Activated CD4-positive, alpha-beta T cell treated with anti-CD3 and anti-CD28 coated beads, Interleukin-2, amount 10 ng/mL, durations not matched to agents 7 days and 5 days (primary cell): Measurements from ENCODE around the gene SCO2. TPM values are rescaled to one million over a fixed set of nuclear protein-coding genes. Genes with fewer than 3 reads are reported as not detected.

Experiments used
- CTCF ChIA-PET: fragments of 350-600 bp; sonication (Branson Sonifier 250); formaldehyde crosslinking; loops from one replicate; lab custom pipeline; 2021; ENCODE audit warnings: antibody characterized with exemption; lab: Charles Lee
- POLR2A ChIA-PET: fragments of 350-600 bp; sonication (Branson Sonifier 250); formaldehyde crosslinking; loops from one replicate; lab custom pipeline; 2021; ENCODE audit warnings: antibody characterized with exemption; lab: Charles Lee
- DNase-seq: peaks from one replicate; pipeline ENCODE4 v3.0.0-alpha.2; 2020
- H3K27ac Mint-ChIP-seq: one replicate; pipeline ENCODE4 v1.8.0; 2021; ENCODE audit warnings: mild to moderate bottlenecking, moderate library complexity, mixed read lengths
- H3K27me3 Mint-ChIP-seq: one replicate; pipeline ENCODE4 v1.8.0; 2021; ENCODE audit warnings: mixed read lengths
- H3K36me3 Mint-ChIP-seq: one replicate; pipeline ENCODE4 v1.8.0; 2021; ENCODE audit warnings: low read depth, mixed read lengths
- H3K4me1 Mint-ChIP-seq: one replicate; pipeline ENCODE4 v1.8.0; 2021; ENCODE audit warnings: mixed read lengths
- H3K4me3 Mint-ChIP-seq: one replicate; pipeline ENCODE4 v1.8.0; 2021; ENCODE audit warnings: mild to moderate bottlenecking, moderate library complexity, mixed read lengths
- H3K9me3 Mint-ChIP-seq: one replicate; pipeline ENCODE4 v1.8.0; 2021; ENCODE audit warnings: mixed read lengths
- total RNA-seq, 2 experiments: library from RNA; stranded (reverse); gene quantifications; one replicate each; pipeline ENCODE4 v1.2.3, GENCODE V29; 2021

The SCO2 gene
- total RNA-seq, 2 experiments from 2014 or later = 2.8 to 10.5 TPM

DNA sequence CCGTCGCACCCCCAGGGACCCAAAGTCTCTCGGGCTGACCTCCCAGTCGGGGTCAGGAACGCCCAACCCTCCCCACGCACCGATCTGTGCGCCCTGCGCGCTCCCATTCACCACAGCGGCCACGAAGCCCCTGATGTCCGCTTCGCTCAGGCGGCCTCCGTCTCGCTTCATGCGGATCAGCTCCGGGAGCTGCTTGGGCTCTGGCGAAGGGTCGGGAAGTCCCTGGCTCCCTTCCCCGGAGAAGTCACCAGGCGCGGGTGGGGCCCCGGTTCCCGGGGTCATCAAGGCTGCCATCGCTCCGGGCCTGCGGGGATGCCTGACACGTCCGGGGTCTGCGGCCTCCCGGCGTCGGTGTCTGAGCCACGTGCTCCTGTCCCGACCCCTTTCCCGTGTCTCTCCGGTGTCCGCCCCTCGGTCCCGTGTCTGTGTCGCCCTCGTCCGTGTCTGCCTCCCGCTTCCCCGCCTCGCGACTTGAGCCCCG is 4.1 kb upstream of the SCO2 start:
- Mint-ChIP-seq H3K4me3 (peak overlapping the region; percentile 80), H3K36me3 (peaks cover 39% of the 10 kb centered on the region), H3K4me1 (peaks cover 49% of the 10 kb centered on the region), H3K9me3 (no peaks in the 10 kb centered on the region), H3K27me3 (no peaks in the 10 kb centered on the region), H3K27ac (peak overlapping the region; percentile 83)
- DNase-seq = no peak
- CTCF ChIA-PET = interaction anchor here (1.1 to 5.8 kb wide), 4 partner anchors 16 to 89 kb away, joined by 3 to 74 read pairs (median 5); partner anchors contain the start of genes KLHDC7B and SYCE3
- POLR2A ChIA-PET = interaction anchor here (0.6 to 1.0 kb wide), 2 partner anchors 10 to 34 kb away, joined by 4 to 10 read pairs; no protein-coding TSS in a partner anchor

DNA sequence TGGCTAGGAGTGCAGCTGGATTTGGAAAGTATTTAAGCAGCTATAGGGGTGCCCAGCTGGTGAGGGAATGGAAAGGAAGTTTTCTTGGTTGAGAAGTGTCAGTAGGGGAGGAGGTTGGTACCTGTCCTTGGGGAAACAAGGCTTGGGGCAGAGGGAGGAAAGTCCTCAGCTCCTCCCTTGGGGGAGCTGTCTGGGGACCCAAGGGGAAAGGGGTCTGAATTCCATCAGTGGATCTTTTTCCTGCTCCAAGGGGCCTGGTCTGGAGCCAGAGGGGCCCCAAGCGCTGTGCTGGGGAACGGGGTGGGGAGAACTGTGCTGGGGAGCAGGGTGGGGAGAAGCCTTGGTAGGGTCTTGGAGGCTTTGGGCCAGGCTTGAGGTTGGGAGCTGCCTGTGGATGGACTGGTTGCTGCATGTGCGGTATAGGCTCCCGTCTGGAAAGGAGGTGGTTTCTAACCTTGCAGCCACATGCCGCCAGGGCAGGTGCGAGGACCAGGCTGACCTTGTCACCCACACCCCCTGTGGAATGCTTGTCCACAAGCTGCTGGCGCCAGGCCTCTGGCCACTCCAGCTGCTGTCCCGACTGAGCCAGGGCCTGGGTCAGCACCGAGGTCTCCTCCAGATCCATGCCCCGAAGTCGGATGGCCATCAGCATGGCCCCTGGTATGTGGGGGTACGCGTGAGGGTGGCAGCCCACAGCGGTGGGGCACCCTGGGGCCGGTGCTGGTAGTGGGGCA is 3.5 kb upstream of the SCO2 start:
- H3K27ac Mint-ChIP-seq = peak overlapping the region; percentile 93
- DNase-seq = no peak

DNA sequence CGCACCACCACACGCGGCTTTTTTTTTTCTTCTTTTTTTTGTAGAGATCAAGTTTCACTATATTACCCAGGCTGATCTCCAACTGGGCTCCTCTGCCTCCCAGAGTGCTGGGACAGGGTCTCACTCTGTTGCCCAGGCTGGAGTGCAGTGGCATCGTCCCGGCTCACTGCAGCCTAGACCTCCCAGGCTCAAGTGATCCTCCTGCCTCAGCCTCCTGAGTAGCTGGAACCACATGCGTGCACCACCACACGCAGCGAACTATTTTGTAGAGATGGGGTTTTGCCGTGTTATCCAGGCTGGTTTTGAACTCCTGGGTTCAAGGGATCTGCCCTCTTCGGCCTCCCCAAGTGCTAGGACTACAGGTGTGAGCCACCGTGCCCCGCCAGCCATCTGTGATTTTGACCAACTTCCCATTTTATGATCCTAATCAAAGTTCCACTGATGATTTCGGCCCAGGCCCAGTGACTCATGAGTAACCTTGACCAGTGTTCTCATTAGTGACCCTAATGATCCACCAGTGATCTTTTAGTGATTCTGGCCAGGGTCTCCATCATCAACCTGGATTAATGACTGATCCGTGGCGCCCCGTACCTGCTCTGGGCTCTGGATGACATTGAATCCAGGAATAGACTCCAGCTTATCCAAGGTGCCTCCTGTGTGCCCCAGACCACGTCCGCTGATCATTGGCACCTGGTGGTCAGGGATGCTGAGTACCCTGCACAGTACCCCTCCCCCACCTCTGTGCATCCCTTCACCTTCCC is 2.7 kb upstream of the SCO2 start:
- H3K27ac Mint-ChIP-seq = peak overlapping the region; percentile 93
- H3K36me3 Mint-ChIP-seq = peaks cover 40% of the 10 kb centered on the region
- H3K4me1 Mint-ChIP-seq = peaks cover 41% of the 10 kb centered on the region
- no peaks in the 10 kb centered on the region for H3K27me3 Mint-ChIP-seq
- ChIA-PET POLR2A (interaction anchor here (1.3 to 1.8 kb wide), 2 partner anchors 11 to 20 kb away, joined by 4 to 5 read pairs; partner anchors contain the start of genes LMF2 and NCAPH2), CTCF (interaction anchor here (0.8 to 5.8 kb wide), 6 partner anchors 10 to 93 kb away, joined by 4 to 74 read pairs (median 6); partner anchors contain the start of genes KLHDC7B, NCAPH2 and SYCE3)
- no peak for DNase-seq
- H3K4me3 Mint-ChIP-seq = peak overlapping the region; percentile 80
- no peaks in the 10 kb centered on the region for H3K9me3 Mint-ChIP-seq

More for the DNA sequence above, 3.5 kb upstream of the SCO2 start:
- H3K4me3 Mint-ChIP-seq = peak overlapping the region; percentile 80
- ChIA-PET POLR2A (interaction anchor here (1.3 kb wide), 1 partner anchor 10 kb away, joined by 4 read pairs; no protein-coding TSS in a partner anchor), CTCF (interaction anchor here (0.8 to 5.8 kb wide), 4 partner anchors 12 to 90 kb away, joined by 3 to 74 read pairs (median 5); partner anchors contain the start of genes KLHDC7B and SYCE3)
- H3K36me3 Mint-ChIP-seq = peaks cover 40% of the 10 kb centered on the region
- no peaks in the 10 kb centered on the region for H3K9me3 Mint-ChIP-seq
- peaks cover 46% of the 10 kb centered on the region for H3K4me1 Mint-ChIP-seq
- H3K27me3 Mint-ChIP-seq = no peaks in the 10 kb centered on the region

DNA sequence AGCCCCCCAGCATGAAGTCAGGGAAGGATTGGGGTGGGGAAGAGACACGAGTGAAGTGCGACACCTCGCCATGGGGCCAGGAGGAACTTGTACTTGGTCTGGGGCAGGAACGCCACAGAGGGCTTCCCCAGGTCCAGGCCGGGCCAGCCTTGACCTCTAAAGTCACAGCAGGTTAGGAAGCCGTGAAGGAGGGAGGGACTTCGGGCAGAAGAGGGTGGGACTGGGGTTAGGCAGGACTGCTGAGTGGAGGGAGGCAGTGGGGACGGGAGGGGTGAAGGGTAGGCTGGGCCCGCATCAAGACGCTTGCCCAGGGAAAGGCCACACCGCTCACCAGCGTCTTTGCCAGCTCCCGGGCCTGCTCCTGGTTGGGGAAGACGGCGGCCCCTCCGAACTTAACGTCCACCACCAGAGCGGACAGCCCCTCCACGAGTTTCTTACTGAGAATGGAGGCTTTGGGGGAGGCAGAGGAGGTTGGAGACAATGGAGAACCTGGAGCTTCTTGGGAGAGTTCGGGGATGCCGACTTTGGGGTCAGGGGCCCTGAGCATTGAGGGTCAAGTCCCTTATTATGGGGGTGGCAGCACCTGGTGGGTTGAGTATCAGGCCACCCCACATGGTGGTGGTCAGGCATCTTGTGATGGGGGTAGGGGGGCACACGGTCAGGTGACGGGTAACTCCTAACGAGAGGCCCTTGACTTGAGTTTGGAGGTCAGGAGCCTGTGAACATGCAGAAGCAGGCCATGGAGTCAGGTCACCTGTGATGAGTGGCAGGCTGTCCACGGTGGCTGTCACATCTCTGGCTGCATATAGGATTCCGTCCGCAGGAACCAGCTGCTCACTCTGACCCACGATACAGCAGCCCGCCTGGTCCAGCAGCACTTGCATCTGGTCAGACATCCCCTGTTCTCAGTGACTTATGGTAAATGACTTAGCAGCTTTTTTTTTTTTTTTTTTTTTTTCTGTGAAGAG is 1.7 kb upstream of the SCO2 start:
- peaks cover 36% of the 10 kb centered on the region for H3K36me3 Mint-ChIP-seq
- CTCF ChIA-PET = interaction anchor here (0.7 to 5.8 kb wide), 8 partner anchors 11 to 251 kb away, joined by 4 to 74 read pairs (median 5); partner anchors contain the start of genes NCAPH2 and SYCE3
- H3K9me3 Mint-ChIP-seq = no peaks in the 10 kb centered on the region
- peak overlapping the region; percentile 93 for H3K27ac Mint-ChIP-seq
- H3K4me3 Mint-ChIP-seq = peak overlapping the region; percentile 80
- peaks cover 37% of the 10 kb centered on the region for H3K4me1 Mint-ChIP-seq
- no peaks in the 10 kb centered on the region for H3K27me3 Mint-ChIP-seq
- DNase-seq = peak; percentile 54
- POLR2A ChIA-PET = interaction anchor here (0.6 to 1.8 kb wide), 2 partner anchors 13 to 19 kb away, joined by 3 to 5 read pairs; partner anchors contain the start of genes LMF2 and NCAPH2

DNA sequence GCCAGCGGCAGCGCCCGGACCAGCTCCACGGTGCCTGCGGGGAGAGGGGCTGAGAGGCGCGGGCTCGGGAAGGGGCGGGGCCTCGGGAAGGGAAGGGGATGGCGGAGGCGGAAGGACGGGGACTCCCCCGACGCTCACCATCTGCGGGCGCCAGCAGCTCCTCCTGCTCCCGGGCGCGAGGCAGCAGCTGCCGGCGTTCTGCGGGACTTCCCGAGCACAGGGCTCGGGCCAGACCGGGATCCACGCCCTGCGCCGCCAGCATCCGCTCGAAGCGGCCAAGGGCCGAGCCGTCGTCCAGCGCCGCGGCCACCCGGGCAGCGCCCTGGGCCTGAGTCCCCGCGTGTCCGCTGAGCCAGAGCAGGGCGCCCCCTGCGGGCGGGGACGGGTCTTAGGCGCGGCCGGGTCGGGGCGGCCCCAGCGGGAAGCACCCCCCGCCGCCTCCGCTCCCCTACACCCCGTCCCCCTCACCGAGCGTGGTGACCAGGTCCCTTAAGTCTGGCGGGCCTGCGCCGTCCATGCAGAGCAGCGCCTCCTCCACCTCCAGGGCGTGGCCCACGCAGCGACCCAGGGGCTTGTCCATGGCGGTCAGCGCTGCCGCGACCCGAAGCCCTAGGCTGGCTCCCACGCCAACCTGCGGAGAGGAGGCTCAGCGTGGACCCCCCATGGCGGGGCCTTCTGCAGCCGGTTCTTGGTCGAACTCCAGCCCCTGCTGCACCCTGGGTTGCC is 873 bp upstream of the SCO2 start:
- ChIA-PET POLR2A (interaction anchor here (0.8 to 2.3 kb wide), 11 partner anchors 14 to 325 kb away, joined by 3 to 29 read pairs (median 5); partner anchors contain the start of genes CHKB, KLHDC7B, LMF2 and NCAPH2), CTCF (interaction anchor here (0.6 to 5.8 kb wide), 45 partner anchors 11 to 595 kb away, joined by 3 to 74 read pairs (median 4); partner anchors contain the start of genes CPT1B, HDAC10, KLHDC7B and LMF2)
- no peaks in the 10 kb centered on the region for H3K27me3 Mint-ChIP-seq
- peaks cover 37% of the 10 kb centered on the region for H3K4me1 Mint-ChIP-seq
- peak; percentile 89 for DNase-seq
- peak overlapping the region; percentile 93 for H3K27ac Mint-ChIP-seq
- peak overlapping the region; percentile 80 for H3K4me3 Mint-ChIP-seq
- peaks cover 36% of the 10 kb centered on the region for H3K36me3 Mint-ChIP-seq
- H3K9me3 Mint-ChIP-seq = no peaks in the 10 kb centered on the region

DNA sequence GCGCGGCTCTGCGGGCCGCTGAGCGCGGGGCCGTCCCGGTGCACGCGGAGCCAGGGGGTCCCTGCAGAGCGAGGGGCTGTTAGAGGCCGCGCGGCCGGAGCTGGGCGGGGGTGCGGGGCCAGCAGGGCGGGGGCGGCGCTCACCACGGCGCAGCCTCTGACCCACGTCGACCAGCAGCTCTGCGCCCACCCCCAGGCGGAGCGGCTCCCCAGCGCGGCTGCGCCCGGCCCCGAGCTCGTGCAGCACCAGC is 385 bp upstream of the SCO2 start:
- ChIA-PET POLR2A (interaction anchor here (0.8 to 2.3 kb wide), 11 partner anchors 14 to 324 kb away, joined by 3 to 29 read pairs (median 5); partner anchors contain the start of genes CHKB, KLHDC7B, LMF2 and NCAPH2), CTCF (interaction anchor here (0.6 to 5.8 kb wide), 46 partner anchors 10 to 595 kb away, joined by 3 to 74 read pairs (median 4); partner anchors contain the start of genes ARSA, CHKB, CPT1B and HDAC10)
- H3K27me3 Mint-ChIP-seq = no peaks in the 10 kb centered on the region
- DNase-seq = no peak
- H3K27ac Mint-ChIP-seq = peak overlapping the region; percentile 87
- H3K4me3 Mint-ChIP-seq = peak overlapping the region; percentile 80
- H3K36me3 Mint-ChIP-seq = peaks cover 36% of the 10 kb centered on the region
- H3K9me3 Mint-ChIP-seq = no peaks in the 10 kb centered on the region
- peaks cover 37% of the 10 kb centered on the region for H3K4me1 Mint-ChIP-seq

DNA sequence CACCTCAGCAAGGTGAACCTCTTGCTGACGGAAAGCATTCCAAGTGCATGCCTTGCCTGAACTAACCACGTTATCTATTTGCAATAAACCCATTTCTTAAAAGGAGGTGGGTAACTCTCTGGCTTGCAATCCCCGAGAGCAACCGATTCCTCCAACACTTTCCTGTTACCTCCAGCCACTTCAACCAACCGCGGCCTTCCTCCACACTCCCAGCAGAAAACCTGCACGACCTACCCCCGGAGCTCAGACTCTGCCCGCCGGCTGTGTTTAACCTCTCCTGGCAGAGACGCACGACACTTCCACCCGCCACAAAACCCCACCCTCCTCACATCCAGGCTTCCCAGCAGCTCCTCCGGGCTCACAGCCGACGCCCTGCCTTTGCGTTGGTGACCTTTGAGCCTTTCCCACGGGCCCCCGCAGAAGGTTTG is 708 bp downstream of the SCO2 start:
- Mint-ChIP-seq H3K36me3 (peaks cover 40% of the 10 kb centered on the region), H3K27me3 (no peaks in the 10 kb centered on the region), H3K27ac (peak overlapping the region; percentile 87), H3K4me1 (peaks cover 37% of the 10 kb centered on the region), H3K4me3 (peak overlapping the region; percentile 80), H3K9me3 (no peaks in the 10 kb centered on the region)
- DNase-seq = no peak
- POLR2A ChIA-PET = interaction anchor here (1.3 to 2.3 kb wide), 4 partner anchors 15 to 94 kb away, joined by 5 to 29 read pairs (median 10); partner anchors contain the start of genes LMF2 and NCAPH2
- CTCF ChIA-PET = interaction anchor here (0.9 to 5.8 kb wide), 15 partner anchors 9 to 334 kb away, joined by 3 to 74 read pairs (median 10); partner anchors contain the start of genes ARSA, CHKB, KLHDC7B and LMF2

DNA sequence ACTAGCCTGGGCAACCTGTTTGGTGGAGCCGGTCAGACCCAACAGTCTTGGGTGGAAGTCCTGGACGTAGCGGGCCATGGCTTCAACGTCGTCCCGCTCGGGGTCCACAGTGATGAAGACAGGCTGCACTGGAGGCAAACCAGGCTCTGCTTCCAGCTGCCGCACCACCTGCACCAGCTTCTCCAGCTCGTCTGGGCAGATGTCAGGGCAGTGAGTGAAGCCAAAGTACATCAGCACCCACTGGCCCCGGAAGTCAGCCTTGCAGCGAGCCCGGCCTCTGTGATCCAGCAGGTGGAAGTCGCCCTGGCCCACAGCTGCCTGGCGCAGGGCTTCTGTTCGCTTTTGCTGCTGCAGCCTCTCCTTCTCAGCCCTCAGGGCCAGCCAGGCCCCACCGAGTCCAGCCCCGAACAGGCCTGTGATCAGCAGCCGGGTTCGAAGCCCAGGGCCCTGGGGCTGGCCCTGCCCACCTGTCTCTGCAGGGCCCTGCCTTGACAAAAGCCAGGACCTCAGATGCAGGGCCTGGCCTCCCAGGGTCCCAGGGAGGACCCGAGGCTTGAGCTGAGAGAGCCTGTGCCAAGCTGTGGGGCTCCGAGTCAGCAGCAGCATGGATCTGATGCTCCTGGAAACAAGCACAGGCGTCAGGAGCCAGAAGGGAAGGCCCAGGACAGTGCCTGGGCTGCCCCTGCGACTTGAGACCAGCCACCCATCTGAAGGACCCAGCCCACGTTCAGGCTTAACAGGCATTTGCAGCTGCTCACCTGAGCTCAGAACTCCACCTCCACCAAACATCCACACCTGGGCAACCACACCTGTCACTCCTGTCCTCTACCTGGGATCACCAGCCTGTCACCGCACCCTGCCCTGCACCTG is 1.4 kb downstream of the SCO2 start:
- Mint-ChIP-seq H3K4me3 (peak overlapping the region; percentile 80), H3K27ac (peak overlapping the region; percentile 87), H3K36me3 (peaks cover 43% of the 10 kb centered on the region), H3K4me1 (peaks cover 36% of the 10 kb centered on the region), H3K27me3 (no peaks in the 10 kb centered on the region), H3K9me3 (no peaks in the 10 kb centered on the region)
- POLR2A ChIA-PET = interaction anchor here (2.3 kb wide), 1 partner anchor 16 kb away, joined by 29 read pairs; the partner anchor contains the start of genes LMF2 and NCAPH2
- no peak for DNase-seq
- CTCF ChIA-PET = interaction anchor here (1.9 to 5.8 kb wide), 6 partner anchors 8 to 97 kb away, joined by 10 to 74 read pairs (median 39); partner anchors contain the start of genes LMF2, NCAPH2 and SYCE3

DNA sequence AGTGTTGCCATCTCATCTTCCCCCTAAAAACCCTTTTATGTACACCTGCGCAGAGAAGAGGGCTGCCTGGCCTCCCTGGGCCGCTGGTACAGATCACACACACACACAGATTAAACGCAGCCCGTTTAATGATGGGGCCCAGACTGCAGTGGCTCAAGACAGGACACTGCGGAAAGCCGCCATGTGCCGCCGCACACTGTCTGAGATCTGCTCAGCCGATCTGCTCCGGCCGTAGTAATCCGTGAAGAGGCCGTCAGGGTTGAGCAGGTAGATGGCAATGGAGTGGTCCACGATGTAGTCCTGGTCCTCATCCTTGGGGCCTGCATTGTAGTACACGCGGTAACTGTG is 2.0 kb downstream of the SCO2 start:
- peak overlapping the region; percentile 46 for H3K27ac Mint-ChIP-seq
- no peak for DNase-seq
- H3K4me1 Mint-ChIP-seq = peaks cover 30% of the 10 kb centered on the region
- H3K27me3 Mint-ChIP-seq = no peaks in the 10 kb centered on the region
- H3K4me3 Mint-ChIP-seq = peak overlapping the region; percentile 27
- no peaks in the 10 kb centered on the region for H3K9me3 Mint-ChIP-seq
- peaks cover 43% of the 10 kb centered on the region for H3K36me3 Mint-ChIP-seq
- ChIA-PET POLR2A (no interaction called here), CTCF (interaction anchor here (3.3 to 5.0 kb wide), 2 partner anchors 14 to 98 kb away, joined by 37 to 41 read pairs; partner anchors contain the start of genes LMF2 and NCAPH2)
